Ammon's horn (tissue), 1 donor: ENCODE results near the gene SYNDIG1.
A peak's percentile ranks its signal among the peaks of the same experiment; 100 is the strongest.

ENCODE experiments used
- DNase-seq: peaks from one replicate; pipeline ENCODE4 v3.0.0-alpha.2; 2016; ENCODE audit warnings: low spot score

The SYNDIG1 gene

GRCh38 chr20:24694157-24694726 is 224.8 kb downstream of the SYNDIG1 start:
- DNase-seq = peak; percentile 0

DNA sequence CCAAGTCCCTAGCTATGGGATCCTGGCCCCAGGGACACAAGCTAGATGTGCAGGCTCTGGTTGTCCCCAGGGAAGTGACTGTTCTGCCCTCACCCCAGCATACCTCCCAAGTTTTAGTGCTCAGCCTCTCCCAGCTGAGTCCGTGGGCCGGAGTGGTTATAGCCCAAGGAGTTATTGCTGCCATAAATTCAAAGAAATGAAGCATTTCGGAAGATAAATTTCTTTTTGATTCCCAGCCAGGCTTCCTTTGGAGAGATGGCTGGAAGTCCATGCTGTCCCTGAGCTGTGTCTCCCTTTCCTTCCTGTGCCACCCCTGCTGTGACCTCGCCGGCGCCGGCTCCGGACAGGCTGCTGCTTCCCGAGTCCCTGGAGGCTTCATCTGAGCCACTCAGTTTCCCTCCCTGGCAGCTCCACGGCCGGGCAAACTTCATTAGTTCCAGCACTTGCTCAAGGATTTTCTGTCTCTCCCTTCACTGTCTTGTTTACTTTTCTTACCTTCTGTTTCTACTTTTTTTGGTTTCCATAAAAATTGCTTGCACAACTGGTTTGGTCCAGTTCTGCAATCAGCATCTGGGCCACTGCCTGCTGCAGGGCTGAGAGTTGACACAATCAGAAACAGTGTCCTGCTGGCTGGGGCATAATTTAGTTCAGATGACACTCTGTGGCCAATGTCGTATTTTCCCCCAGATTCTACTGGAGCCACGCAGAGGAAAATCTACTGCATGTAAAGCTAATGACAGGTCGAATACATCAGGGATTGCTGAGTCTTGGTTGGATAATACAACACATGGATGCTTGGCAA is 225.5 kb downstream of the SYNDIG1 start:
- DNase-seq = no peak

GRCh38 chr20:24695529-24696225 is 226.2 kb downstream of the SYNDIG1 start:
- DNase-seq = no peak

GRCh38 chr20:24696396-24696795 is 227.0 kb downstream of the SYNDIG1 start:
- DNase-seq = no peak

- DNase-seq = no peak
Measured at GRCh38 chr20:24697411-24697810, 228.0 kb downstream of the SYNDIG1 start.

DNA sequence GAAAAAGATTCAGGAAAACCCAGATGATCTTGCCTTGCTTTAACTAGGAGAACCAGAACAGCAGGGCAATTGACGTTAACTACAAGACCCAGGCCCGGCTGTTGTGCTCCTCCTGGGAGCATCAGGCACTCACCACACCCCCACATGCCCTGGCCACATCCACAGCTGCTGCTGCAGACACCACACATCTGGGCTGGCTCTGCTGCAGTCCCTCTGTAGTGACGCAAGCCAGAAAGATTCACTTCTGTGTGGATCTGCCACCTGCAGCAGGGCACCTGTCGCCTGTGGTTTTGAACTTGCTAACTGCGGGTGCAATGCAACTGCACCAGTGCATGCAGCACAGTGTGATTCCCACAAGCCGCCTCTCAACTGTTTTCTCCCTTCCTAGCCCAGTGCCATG is 228.8 kb downstream of the SYNDIG1 start:
- no peak for DNase-seq

GRCh38 chr20:24698706-24699206 is 229.3 kb downstream of the SYNDIG1 start:
- no peak for DNase-seq

DNA sequence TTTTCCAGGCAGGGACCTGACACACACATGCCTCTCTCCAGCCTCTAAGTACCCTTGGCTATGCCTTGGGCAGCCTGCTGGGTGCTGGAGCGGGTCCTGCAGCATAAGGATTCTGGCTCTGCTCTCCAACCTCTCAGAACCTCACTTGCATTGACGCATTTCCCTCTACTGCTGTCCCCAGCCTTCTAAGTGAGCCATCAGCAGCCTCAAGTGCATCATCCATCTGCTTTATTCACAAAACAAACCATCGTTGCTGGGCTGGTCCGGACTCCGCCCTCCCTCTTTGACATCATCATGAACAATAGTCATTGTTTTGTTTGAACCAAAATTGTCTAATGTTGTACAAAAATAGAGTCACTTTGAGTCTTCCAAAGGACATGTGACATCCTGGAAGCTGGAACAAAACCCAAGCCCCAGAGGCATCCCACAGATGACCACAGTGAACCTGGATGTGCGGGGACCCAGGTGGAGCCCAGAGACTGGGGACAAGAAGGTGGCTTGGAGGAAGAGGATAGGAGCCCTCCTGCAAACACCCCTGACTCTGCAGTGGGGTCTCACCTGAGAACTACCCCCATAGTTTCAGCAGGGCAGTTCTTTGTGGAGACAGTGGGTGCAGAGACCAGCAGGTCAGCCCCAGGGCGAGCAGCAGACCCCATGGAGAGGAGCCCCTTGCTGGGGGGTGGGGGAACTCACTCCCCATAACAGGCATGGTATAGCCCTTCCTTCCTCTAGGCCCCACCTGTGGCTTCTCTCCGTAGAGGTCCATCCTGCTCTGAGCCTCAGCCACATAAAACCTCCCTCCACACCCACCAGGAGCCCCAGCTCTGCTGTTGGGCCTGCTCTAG is 230.1 kb downstream of the SYNDIG1 start:
- peak; percentile 66 for DNase-seq

DNA sequence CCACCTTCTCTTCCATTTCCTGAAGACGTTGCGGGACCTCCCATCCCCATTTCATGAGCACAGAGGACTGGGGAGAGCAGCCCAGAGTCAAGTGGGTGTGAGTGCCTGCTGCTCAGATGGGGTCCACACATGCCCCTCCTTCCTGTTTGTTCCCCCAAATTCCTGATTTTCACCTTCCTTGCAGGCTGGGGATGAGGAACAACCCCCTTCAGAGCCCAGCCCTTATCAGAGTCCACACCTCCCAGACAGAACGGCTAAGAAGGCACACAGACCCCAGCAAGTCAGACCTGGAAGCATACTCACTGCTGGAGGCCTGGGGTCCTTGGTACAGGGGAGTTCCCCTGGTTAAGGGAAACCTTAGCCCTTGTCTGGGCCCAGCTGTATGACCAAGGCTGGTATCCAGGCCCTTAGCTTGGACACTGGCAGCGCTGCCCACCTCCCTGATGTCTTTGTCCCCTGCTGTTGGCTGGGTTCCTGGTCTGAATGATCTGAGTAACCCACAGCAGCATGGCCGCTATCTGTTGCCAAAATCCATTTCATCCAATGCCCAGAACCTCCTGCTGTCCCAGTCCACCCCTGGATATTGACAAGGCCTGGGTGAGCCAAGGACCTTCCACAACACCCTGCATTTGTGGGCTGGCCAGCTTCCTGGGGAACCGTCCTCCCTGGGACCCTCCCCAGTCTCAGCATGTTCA is 230.9 kb downstream of the SYNDIG1 start:
- no peak for DNase-seq

- DNase-seq = no peak
Measured at GRCh38 chr20:24701027-24701426, 231.6 kb downstream of the SYNDIG1 start.

DNA sequence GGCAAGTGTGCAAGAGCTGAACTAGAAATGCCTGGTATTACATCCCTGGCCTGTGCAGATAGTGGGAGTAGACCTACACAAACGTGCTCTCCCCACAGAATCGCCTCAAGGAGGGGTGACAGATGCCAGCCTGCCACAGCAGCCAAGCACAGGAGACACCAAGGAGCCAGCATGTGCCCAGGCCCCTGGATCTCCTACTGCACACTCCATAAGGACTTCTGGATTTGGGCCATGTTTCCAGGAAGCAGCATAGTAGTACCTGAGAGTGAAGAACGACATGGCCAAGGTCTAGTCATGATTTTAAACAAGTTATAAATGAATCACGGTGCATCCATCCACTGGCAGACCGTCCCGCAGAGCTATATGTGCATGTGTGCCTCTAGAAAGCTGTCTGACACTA is 232.2 kb downstream of the SYNDIG1 start:
- no peak for DNase-seq

- no peak for DNase-seq
Measured at GRCh38 chr20:24702501-24703283, 233.3 kb downstream of the SYNDIG1 start.

- DNase-seq = no peak
Measured at GRCh38 chr20:24703284-24703610, 233.8 kb downstream of the SYNDIG1 start.

DNA sequence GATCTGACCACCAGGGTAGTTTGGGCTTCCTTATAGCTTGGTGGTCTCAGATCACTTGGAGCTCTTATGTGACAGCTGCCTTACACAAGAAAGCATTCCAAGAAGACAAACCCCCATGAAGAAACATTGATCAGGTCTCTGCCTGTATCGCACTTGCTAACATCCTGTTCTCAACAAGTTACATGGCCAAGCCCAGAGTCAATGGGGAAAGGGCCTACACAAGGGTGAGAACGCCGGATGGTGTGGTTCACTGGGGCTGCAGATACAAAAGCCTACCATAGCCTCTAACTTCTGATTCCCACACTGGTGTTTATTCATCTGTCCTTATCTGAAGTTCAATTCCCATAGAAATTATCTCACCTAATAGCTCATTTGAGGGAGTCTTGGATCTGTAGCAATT is 235.5 kb downstream of the SYNDIG1 start:
- DNase-seq = no peak

DNA sequence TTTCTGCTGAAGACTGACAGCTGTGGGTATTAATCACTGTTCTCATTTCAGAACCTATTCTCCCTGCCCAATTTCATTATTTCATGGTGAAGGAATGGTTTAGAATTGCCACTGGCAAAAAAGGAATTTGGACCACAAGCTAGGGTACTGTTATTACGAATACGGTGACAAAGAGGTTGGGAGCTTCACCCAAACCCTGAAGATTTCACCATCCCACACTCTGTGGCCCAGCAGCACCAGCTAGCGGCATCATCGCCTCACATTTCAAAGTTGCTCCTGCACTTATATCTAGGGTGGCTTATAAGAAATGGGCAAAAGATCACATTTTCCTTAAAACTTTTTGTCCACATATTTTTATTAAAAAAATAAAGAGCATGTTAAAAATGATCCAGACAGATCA is 236.1 kb downstream of the SYNDIG1 start:
- no peak for DNase-seq

DNA sequence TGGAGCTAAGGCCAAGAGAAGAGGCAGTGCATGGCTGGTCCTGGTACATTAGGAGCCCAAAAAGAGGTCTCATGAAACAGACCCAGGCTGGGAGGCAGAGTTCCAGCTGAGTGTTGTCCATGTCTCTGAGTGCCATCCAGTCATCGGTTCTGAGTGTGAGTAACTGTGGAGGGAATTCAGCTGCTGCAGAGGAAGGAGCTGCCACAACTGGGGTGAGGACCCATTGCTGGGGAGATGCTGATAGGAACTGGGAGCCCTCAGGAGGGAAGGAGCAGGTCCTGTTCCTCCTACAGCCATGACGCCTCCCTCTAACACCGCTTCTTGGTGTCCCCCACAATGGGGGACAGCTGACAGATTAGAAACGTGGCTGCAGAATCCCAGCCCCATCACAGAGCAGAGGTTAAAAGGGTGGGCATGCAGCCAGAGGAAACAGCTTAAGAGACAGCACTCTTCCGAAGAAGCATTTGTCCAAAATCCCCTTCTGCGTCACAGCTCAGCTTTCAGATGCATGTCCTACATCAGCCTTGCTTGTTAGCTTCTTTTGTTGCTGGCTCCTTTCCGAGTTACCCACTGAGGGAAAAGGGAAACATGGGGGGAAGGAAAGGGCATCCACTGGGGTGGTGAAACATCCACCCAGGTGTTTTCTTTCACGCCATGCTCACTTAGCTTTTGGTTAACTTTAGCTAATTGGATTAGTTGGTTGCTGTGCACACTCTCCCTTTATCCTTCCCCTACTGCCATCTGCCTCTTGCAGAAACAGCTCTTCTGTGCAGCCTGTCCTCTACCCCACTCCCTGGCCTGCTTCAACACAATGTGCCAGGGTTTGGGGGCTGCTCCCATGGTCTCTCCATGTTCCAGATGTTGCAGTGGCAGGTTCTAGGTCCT is 239.2 kb downstream of the SYNDIG1 start:
- DNase-seq = no peak
